CD1c-positive myeloid dendritic cell (primary cell): ENCODE measurements around the gene MEDAG.

Experiments
- DNase-seq: peaks from one replicate; pipeline ENCODE4 v3.0.0-alpha.2; 2016; ENCODE audit errors: extremely low spot score

MEDAG gene

DNA sequence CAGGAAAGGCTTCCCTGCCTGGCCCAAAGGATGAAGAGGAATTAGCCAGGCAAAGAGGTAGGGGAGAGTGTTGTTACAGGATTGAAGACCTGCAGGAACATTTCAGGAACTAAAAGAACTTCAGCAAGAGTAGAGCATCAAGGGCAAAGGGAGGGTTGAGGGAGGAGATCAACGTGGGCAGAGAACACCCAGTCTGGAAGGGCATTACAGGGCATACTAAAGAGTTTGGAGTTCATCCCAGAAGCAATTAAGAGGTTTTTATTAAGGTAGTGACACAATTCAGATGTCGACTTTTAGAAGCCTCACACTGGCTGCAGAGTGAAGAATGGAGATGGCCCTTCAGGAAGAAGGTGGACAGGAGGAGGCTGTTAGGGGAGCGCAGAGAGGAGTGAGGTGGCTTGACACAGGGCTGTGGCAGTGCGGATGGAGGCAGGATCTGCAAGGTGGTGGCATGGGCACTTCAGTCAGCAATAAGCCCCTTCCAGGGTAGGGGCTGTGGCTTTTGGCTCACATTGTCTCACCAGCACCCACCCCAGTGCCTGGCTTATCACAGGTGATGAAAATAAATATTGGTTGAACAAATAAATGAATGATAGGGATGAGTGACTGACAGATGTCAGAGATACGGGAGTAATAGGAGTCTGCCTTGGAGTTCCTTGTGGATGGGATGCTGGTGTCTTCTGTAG, 51.3 kb downstream of the MEDAG start:
- DNase-seq = no peak

DNA sequence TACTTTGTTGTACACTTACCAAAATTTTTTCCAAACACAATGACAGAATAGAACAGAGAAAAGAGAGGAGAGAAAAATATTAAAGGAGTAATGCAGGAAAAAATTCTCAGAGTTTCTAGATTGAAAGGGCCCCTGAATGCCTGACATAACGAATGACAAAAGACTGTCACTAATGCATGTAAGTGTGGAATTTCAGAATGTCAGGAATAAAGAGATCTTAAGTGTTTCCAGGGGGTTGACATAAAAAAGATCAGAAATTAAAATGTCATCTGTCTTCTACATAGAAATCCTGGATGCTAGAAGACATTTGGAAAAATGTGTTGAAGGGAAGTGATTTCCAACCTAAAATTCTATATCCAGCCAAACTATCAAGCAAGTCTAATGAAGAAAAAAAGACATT, 53.6 kb downstream of the MEDAG start:
- no peak for DNase-seq

DNA sequence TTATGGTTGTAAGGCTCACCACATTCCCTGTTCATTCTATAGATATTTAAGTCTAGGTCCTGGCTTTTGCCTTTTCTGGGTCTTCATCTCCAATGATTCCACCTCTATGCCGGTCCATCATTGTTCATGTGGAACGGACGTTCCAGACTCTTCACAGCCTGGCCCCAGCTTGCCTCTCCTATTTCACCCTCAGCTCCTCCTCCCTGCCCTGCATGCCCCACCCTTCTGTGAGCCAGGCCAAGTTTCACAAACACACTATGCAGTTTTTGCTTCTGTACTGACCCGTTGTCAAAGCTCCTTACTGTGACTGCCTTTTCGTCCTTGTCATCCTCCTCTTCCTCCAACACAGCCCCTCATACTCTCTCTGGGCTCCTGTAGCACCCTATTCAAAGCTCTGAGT, 57.7 kb downstream of the MEDAG start:
- no peak for DNase-seq

- no peak for DNase-seq
Measured at GRCh38 chr13:30965380-30965779, 59.3 kb downstream of the MEDAG start.

- no peak for DNase-seq
Measured at GRCh38 chr13:30966101-30966500, 60.0 kb downstream of the MEDAG start.

DNA sequence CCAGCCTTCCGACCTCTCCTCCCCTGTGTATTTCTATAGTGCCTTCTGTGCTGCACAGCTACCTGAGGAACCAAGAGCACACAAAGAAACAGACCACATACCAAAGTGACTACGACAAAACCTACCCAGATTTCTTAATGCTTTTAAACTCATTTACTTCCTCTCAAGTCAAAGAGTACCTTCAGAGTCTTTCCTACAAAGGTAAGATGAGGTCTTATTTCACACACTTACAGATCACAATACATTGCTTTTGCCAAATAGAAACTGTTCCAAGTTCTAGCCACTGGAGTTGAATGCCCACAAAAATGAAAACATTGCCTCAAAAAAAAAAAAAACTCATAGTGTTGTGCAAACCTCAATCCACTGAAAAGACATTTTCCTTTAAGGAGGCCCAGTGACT, 62.8 kb downstream of the MEDAG start:
- DNase-seq = no peak

DNA sequence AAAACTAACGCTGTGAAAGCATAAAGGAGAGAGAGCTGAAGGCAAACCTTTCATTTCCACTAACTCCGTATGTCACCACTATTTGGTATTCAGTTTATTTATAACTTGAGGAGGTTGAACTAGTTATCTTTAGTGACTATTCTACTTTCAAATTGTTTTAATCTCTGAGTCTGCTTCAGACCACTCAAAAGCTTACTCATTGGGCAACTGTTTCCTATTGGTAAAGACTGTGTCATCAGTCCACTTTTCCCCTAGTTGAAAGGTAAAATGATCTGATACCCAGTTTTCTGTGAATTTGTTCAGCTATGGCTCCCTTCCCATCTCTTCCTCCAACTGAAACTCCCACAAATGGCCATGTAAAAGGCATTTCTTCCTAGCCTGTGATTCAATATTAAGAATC, 65.5 kb downstream of the MEDAG start:
- DNase-seq = no peak

DNA sequence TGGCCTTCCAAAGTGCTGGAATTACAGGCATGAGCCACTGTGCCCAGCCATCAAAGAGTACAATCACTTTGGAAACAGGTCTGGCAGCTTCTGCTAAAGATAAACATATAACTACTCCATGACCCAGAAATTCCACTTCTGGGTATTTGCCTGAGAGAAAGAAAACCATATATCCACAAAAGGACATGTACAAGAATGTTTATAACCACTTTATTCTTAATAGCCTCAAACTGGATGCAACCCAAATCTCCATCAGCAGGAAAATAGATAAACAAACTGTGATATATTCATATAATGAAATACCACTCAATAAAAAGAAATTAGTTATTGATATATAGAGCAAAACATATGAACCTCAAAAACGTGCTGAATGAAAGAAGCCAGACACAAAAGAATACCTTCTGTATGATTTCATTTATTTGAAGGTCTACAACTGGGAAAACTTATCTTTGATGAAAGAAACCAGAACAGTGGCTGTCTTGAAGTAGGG, 66.9 kb downstream of the MEDAG start:
- DNase-seq = no peak

- DNase-seq = no peak
Measured at GRCh38 chr13:30974350-30974749, 68.3 kb downstream of the MEDAG start.
